ENCODE data around the gene G3BP2. TPM values are rescaled to one million over a fixed set of nuclear protein-coding genes. Genes with fewer than 3 reads are reported as not detected.
"Not testable (repeated sequence)": the region's sequence is repeated elsewhere in the genome, so short reads cannot be mapped to it uniquely, and the experiment has no call there.

Gene G3BP2
- 146 and 162 TPM in 2 replicates for total RNA-seq

DNA sequence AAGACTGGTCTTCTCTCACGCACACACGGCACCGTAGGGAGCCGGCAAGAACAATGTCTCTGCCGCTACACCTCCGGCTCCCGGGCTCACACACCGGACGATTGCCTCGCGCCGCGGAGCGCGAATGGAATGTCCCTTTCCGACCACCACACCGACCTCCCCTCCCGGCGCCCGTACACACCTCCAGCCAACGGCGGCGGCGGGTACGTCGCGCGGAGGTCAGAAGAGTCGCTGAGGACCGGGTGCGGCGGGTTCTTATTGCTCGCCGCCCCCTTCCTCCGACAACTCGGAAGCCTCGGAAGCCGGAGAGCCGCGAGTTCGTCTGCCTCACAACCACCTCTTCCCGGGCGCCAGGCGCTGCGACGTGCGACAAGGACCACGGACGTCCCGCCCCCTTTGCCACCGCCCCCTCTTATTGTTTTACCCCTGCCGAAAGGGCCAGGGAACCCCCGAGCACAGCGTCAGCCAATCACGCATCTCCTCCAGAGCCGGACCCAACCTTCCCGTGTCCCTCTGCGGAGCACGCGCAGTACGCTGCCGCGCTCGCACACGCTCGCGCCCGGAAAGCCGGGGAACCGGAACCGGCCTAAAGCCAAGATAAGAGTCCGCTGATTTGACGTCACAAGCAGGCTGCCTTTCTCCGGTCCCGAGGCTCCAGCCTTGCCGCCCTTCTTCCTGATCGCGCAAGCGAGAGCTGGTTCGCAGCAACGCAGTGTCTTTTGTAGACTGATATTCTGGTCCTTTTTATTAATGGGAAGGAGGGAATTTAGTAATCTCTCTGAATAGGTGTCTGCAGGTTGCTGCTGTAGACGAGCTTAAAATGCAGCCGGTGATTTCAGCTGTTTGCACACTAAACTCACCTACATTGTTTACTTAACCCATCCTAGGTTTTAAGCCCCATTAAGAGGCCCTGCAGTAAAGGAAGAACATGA is at the start of gene G3BP2:
Gene G3BP2 (minus strand): TSS at position 385 of the 932 bp plus-strand sequence. CDS start 11,386 bp downstream, outside the sequence.
- intact Hi-C loops (cut with micrococcal nuclease), result loop anchor here (1.0 to 5.0 kb wide), 11 partner anchors 18 to 1484 kb away; partner anchors contain the start of genes CCNG2, CDKL2, NUP54 and RCHY1

DNA sequence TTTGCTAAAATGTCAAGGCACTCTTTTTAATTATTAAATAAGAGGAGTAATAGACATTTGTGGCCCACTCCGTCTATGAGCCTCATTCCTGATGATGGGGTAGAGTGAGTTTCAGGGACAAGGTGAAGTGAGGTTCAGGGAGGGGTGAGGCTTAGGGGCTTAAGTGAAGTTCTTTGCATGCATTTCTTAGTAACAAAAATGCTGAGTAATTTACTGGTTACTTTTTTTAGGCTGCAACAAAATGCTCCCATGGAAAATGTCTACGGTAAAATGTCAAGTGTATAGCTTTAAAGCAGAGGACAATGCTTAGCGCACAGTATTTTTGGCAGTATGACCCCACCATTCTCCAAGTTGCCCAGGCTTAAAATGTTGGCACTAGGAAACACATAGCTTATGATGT is 49.2 kb upstream of the G3BP2 start:
- intact Hi-C loops (cut with micrococcal nuclease), result no loop called here

DNA sequence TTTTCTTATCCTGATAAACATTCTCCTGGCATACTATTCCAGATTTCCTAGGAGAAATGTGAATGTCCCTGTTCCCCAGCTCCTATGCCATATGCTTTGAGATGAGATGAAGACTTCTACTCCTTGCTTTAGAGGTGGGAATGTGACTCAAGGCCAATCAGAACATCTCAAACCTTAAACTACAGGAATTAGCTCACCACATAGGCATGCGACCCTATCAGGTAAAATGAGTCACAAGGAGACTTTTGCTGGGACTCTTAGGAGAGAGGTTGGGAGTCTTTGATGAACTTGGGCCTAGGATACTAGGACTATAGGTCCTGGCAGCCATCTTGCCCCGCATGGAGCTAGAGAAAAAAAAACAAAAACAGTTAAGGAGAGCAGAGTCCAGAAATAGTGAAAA is 45.3 kb upstream of the G3BP2 start:
- intact Hi-C loops (cut with micrococcal nuclease), result no loop called here

DNA sequence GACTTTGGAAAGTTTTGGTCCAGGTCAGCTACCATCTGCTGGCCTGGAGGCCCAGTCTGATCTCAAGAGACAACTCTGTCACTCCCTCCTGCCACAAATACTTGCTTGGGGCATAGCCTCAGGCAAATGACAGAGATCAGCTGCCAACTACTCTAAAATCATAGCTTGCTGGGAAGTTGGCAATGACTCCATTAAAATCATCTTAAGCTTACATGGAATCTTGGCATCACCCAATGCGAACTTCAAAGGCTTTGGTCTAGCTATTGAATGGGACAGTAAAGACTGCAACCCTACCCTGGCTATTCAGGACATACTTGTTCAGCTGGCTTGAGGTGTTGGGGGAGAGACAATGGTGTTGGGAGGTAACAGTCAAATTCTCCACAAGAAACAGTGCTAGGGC is 44.2 kb upstream of the G3BP2 start:
- intact Hi-C loops (cut with micrococcal nuclease), result no loop called here

DNA sequence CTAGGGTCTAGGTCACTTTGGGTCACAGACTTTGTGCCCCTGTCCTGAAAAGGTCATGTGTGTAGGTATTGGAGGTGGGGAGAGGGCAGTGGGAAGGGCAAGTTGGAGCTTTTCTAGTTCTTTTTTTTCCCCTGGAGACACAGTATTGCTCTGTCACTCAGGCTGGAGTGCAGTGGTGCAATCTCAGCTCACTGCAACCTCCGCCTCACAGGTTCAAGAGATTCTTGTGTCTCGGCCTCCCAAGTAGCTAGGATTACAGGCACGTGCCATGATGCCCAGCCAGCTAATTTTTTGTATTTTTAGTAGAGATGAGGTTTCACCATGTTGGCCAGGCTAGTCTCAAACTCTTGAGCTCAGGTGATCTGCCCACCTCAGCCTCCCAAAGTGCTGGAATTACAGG is 42.8 kb upstream of the G3BP2 start:
- intact Hi-C loops (cut with micrococcal nuclease), result not testable (repeated sequence)

DNA sequence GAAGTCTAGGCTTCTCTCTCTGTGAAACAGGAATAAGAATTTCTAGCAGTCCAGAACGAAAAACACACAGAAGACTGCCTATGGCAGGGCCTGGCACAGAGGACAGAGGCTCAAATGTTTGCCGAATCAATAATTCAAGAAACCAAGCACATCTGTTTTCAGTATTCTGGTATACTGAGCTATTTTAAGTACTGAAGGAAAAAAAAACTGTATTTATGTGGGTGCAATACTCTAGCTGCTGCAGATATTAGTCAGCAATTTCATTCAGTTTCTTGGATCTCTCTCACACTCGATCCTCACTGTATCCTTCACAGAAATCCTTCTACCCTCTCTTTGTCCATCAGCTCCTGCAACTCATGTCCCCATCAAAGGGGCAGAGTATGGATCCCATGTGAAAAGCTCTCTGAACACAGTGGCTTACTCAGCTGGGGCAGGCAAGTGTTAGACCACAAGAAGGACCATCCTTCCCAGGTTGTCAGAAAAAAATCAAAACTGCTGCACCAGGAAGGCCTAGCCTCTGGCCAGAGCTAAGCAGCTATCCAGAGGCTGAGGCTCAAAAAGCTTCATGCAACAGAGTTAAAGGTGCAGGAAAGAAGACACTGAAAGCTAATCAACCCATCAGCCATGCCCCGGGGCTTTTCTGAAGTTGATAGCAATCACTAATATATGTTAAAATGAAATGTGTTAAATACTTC is 42.0 kb upstream of the G3BP2 start:
- intact Hi-C loops (cut with micrococcal nuclease), result no loop called here

DNA sequence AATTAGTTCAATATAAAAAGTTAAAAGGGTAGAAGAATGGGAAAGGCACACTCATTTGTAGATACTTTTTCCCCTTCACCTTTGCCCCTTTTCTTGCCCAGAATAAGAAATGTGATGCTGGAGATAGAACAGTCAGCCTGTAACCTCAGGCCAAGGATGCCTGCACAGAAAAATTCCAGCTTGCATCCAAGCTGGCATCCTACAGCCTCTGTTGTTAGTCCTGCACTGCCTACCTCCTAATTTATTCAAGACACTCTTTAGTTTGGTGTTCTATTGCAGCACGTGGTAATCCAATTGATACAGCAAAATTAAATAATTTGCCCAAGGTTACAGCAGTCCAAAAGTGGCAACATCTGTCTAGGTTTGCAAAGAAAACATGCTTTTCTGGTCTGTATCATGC is 41.5 kb upstream of the G3BP2 start:
- intact Hi-C loops (cut with micrococcal nuclease), result no loop called here

DNA sequence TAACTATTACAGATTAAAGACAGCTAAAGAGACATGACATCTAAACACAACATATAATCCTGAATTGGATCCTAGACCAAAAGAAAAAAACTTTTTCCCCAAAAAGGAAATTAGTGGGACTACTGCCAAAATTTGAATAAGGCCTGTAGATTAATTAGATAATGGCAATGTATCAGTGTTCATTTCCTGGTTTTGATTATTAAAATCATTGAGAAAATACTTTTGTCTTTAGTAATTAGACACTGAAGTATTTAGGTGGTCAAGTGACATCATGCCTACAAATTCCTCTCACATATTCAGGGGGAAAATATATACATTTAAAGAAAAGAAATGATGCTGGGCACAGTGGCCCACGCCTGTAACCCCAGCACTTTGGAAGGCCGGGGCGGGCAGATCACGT is 40.8 kb upstream of the G3BP2 start:
- intact Hi-C loops (cut with micrococcal nuclease), result no loop called here

DNA sequence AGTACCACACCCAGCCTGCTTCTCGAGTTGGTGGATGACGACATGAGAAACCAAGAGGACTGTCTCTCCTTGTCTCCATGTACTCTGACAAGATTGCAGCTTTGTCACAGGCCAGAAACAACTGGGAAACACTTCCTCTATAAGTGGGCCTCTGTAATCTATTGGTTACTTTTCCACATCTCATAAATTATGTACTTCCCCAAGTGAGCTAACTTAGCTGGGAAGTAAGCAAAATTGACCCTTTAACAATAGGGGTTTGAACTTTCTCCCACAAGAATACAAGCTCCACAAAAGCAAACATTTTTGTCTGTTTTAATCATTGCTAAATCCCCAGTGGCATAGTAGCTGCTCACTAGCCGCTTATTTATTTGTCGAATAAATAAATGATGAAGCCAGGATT is 37.0 kb upstream of the G3BP2 start:
- intact Hi-C loops (cut with micrococcal nuclease), result no loop called here

DNA sequence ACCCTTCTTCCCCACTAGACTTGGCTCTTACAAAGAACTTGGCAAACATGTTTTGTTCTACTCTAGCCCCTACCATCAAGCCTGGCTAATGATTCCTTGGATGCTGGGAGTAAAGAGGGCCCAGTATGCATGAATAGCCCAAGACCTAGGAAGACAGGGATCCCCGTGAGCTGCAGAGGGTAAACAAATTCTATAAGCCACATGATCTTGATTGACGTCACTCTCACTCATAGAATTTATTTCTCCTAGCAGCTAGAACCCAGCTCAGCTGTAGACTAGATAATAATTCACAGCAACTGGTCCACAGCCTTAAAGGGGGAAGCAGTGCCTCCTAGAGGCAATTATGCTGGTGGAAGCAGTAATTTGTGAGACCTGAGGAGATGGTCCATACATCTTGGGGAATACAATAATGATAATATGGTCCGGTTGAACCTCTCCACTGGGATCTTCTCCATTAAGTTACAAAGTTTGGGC is 35.0 kb upstream of the G3BP2 start:
- intact Hi-C loops (cut with micrococcal nuclease), result loop anchor here (1.0 to 10.0 kb wide), 6 partner anchors 16 to 833 kb away; partner anchors contain the start of genes CDKL2 and USO1

DNA sequence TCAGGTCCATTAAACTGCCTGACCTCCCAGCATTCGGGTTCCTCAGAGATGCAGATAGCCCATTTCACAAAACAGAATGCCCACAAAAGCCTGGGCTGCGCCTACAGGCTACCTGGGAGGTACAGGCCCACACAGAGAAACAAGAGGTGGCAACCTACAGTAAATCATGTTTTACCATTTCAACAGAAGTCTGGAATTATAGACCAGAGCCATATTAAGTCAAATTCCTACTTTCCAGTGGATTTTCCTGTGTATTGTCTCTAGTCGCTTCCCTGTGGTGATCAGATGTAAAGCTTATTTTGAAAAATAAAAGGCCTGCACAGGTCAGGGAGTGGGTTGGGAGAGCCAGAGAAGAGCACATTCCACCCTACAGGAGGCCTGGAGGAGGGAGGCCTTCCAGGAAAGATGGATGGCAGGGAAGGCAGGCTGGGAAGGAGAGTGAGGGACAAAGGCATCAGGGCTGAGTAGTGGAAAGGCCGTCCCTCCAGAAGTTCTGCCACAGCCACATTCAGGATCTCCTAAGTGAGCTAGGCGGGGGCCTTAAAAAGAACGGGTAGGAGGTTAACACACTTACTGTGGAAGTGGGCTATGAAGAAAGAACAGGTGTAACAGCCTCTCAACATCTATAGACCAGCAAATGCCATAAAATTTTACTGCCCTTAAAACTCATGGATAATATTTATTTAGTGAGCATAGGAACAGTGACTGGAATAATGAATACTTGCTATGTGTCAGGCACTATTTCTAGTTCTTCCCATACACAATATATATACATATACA is 32.2 kb upstream of the G3BP2 start:
- intact Hi-C loops (cut with micrococcal nuclease), result loop anchor here (10.0 kb wide), 1 partner anchor 831 kb away; no protein-coding TSS in a partner anchor

DNA sequence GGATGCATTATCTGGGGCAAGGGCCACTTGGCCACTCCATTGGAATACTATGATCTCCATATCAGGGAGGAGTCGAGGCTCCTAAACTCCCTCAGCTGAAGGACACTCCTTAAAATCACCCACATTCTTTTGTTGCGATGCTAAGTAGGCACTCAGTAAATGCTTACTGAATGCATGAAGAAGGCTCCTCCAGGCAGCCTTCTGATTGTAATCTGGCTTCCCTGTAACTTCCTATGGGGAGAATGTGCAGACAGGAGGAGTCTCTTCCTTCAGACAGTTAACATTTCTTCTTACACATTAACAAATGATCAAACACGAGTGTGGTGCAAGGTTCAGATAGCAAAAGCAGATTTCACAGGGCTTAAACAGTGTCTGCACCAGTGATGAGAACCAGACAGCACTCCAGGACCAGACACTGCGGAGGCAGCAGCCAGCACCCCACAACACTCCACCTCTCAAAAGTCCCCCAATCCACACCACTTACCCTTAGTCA is 29.8 kb upstream of the G3BP2 start:
- intact Hi-C loops (cut with micrococcal nuclease), result loop anchor here (10.0 kb wide), 1 partner anchor 828 kb away; no protein-coding TSS in a partner anchor

DNA sequence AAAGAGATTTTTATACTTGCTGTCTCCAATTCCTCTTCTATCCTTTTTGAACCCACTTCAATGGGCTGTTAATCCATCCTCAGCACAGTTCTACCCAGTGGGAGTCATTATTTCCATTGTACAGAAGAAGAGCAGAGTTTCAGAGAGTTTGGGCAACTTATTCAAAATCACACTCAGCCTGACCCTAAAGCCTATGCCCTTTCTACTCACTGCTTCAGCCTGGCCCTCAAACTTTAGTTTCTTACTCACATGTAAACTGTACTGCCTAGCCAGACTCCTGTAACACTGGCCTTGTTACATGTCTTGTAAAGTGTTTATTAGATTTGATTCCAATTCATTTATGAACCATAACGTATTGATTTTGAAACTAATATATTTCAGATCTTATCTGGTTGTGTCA is 26.1 kb upstream of the G3BP2 start:
- intact Hi-C loops (cut with micrococcal nuclease), result loop anchor here (2.0 kb wide), 1 partner anchor 16 kb away; no protein-coding TSS in a partner anchor

DNA sequence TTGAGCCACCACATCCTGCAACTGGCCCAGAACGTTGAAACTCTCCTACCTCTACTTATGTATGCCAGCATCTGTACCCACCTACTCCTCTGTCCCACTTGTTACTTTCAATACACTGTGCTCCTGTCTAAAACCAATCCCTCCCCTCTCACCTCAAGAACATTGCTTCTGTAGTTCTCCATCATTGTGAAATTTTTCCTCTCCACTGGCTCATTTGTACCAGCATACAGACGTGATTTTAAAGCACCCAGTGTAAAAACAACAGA is 25.7 kb upstream of the G3BP2 start:
- intact Hi-C loops (cut with micrococcal nuclease), result loop anchor here (1.0 to 2.0 kb wide), 3 partner anchors 16 to 26 kb away; partner anchors contain the start of genes G3BP2 and USO1

DNA sequence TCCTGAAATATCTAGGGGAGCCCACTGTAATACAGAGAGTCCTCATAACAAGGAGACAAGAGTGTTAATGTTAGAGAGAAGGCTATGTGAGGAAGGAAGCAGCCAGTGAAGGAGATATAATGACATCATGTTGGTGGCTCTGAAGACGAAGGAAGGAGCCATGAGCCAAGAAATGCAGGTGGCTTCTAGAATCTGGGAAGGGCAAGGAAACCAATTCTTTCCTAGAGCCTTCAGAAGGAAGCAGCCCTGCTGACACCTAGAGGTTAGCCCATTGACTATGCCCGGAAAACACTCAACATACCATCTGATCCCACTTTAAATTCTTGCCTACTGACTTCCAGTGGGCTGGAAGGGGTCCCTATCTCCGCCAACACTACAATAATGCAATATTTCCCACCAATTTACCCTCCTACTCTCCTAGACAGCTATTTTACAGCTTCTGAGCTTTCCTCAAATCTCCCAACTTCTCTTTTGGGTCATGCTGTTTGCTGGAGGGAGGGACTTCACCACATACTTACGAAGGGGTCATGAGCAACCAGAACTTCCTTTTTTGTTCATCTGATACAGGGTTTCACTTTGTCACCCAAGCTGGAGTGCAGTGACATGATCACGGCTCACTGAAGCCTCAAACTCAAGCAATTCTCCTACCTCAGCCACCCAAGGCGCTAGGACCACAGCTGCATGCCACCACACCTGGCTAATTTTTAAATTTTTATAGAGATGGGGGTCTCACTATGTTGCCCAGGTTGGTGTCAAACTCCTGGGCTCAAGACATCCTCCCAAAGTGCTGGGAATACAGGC is 25.2 kb upstream of the G3BP2 start:
- intact Hi-C loops (cut with micrococcal nuclease), result loop anchor here (1.0 to 2.0 kb wide), 3 partner anchors 16 to 26 kb away; partner anchors contain the start of genes G3BP2 and USO1

DNA sequence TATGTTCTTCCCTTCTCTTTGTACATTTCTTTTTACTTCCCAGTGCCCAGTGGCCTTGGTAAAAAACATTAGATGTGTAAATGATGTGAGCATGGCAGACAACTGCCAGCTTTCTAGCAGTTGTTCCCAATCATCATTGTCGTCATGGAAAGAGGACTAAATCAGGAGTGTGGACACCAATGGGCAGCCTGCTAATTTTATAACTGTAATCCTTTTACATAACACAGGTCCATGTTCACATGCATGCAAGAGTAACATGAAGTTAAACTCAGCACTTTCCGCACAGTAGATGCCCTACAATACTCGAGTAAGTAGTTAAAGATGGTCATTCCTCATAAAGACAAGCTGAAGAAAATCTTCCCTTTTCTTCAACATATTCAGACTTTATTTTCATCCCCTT is 23.4 kb upstream of the G3BP2 start:
- intact Hi-C loops (cut with micrococcal nuclease), result loop anchor here (1.0 to 2.0 kb wide), 2 partner anchors 41 to 66 kb away; partner anchors contain the start of gene CDKL2

DNA sequence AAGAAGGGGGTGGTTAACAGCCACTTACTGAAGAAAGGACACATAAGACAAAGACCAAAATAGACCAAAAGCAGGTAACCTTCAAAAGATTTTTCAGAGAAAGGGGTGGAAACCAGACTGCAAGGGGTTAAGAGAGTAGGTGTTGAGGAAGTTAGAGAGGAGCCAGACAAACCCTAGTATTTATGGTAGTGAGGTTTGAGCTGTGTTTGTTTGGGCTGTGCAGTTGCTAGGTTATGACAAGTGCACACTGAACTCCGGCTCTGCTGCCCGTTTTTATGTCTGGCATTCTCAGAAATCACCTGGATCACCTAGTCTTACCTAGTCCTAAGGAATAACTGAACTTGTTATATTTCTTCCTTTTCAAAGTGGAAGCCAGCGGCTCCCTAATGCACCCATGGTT is 22.9 kb upstream of the G3BP2 start:
- intact Hi-C loops (cut with micrococcal nuclease), result loop anchor here (1.0 to 2.0 kb wide), 2 partner anchors 41 to 65 kb away; partner anchors contain the start of gene CDKL2

DNA sequence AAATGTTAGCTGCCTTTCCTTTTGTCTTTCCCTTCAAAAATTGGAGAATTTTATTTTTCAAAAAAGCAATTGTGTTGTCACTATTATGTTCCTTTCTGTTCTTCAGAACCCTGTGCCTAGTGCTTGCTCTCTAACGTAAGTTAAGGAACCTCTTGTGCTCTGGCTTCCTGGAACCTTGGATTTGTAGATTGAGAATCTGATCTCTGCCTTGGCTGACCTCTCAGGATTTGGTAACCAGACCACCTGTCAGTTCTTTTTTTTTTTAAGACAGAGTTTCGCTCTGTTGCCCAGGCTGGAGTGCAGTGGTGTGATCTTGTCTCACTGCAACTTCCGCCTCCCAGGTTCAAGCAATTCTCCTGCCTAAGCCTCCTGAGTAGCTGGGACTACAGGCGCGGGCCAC is 18.9 kb upstream of the G3BP2 start:
- intact Hi-C loops (cut with micrococcal nuclease), result not testable (repeated sequence)

DNA sequence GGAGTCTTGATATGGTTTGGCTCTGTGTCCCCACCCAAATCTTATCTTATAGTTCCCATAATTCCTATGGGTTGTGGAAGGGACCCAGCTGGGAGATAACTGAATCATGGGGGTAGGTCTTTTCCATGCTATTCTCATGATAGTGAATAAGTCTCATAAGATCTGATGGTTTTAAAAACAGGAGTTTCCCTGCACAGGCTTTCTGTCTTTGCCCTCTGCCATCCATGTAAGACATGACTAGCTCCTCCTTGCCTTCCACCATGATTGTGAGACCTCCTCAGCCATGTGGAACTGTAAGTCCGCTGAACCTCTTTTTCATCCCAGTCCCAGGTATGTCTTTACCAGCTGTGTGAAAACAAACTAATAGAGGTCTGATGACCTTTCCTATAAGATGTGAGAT is 13.9 kb upstream of the G3BP2 start:
- intact Hi-C loops (cut with micrococcal nuclease), result not testable (repeated sequence)

DNA sequence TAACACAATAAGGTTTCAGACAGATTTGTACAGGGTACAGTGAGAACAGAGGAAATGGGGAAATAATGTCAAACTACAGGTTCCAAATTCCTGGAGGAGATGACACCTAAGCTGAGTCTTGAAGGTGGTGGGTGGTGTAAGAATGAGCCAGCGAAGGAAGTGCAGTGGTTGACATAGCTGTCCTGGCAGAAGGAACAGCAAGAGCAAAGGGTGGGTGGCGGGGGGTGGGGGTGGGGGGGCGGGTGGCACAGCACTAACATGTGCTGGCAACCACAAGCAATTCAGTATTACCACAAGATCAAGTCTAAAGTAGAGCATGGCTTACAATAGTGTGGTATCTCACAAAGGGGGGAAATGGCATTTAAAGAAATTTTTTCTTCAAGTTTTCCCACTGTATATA is 13.1 kb upstream of the G3BP2 start:
- intact Hi-C loops (cut with micrococcal nuclease), result no loop called here

Measured in T-helper 1 cell treated with Interleukin-12 subunit alpha and Interleukin-12 subunit beta and Interleukin-4 antibody, amounts not matched to agents 30 ng/mL and 1 ng/mL, for 36 hours (primary cell).